Astrocyte of the hippocampus (primary cell): ENCODE data around the gene ABCA3.
"Not testable (repeated sequence)": the region's sequence is repeated elsewhere in the genome, so short reads cannot be mapped to it uniquely, and the experiment has no call there.

Experiments
- DNase-seq: peaks from one replicate; pipeline ENCODE4 v3.0.0; 2011; ENCODE audit warnings: low read depth, low spot score

ABCA3 gene

DNA sequence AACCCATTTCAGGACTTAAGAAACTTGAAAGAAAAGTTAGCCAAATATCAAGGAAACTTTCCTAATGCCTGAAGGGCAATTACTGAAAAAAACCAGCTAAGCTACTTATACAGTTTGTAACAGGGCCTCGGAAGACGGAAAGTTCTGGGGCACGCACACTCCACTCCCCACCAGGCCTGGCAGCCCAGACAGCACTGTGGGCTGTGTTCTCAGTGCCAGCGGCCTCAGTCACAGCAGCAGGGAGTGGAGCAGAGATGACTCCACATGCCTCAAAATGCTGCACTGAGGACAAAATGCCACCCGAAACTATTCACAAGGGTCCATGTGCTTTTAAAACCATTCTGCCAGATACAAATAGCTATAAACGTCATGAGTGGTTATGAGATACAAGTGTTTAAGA, 82.8 kb downstream of the ABCA3 start:
- no peak for DNase-seq

DNA sequence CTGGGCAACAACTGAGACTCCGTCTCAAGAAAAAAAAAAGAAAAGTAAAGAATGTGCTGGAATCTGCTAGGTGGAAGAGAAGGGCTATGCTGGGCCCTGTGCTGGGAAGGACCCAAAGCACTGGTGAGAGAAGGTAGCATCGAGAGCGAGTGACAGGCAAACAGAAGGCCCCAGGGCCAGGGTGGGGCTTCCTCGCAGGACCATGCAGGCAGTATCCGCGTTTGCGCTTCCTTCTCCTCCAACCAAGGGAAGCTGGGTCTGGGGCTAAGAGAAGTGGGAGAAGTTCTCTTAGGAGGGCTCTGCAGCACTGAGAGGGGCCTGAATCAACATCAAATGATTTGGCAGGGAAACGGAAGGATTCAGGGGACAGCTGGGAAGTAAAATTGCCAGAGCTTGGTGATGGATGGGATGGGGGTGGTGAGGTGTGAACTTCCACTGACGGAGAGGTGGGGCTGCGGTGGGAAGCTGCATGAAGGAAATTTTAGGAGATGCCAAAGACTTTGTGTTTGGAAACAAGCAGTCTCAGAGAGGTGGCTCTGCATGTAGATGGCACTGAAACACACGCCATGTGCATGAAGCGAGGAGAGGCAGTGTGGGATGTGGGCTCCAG, 83.9 kb downstream of the ABCA3 start:
- no peak for DNase-seq

DNA sequence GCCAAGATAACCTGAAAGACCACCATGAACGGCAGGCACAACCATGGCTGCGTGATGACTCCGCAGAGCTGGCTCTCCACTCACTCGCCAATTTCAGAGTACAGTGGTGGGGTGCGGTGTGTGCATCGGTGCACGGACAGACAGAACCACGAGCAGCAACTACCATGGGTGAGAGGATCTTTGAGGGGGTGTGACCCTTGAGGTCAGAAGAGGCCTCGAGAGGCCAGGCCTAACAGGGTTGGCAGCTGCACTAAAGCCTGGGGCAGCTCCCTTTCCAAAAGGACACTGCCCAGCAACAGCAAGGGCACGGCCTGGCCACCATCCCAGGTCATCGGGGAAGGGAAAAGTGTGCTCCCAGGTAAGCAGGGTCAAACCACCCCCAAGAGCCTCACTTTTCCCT, 87.2 kb downstream of the ABCA3 start:
- no peak for DNase-seq

DNA sequence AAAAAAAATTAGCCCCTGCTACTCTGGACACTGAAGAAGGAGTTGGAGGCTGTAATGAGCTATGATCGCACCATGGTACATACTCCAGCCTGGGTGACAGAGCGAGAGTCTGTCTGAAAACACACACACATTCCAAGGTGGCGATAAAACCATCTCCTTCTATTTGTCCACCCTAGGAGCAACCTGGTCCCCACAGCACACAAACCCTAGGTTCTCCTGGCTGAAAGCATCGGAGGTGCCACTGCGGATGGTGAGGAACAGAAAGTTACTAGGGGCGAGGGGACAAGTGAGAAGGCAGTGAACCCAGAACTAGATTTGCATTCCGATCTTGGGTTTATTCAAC, 87.8 kb downstream of the ABCA3 start:
- DNase-seq = no peak

DNA sequence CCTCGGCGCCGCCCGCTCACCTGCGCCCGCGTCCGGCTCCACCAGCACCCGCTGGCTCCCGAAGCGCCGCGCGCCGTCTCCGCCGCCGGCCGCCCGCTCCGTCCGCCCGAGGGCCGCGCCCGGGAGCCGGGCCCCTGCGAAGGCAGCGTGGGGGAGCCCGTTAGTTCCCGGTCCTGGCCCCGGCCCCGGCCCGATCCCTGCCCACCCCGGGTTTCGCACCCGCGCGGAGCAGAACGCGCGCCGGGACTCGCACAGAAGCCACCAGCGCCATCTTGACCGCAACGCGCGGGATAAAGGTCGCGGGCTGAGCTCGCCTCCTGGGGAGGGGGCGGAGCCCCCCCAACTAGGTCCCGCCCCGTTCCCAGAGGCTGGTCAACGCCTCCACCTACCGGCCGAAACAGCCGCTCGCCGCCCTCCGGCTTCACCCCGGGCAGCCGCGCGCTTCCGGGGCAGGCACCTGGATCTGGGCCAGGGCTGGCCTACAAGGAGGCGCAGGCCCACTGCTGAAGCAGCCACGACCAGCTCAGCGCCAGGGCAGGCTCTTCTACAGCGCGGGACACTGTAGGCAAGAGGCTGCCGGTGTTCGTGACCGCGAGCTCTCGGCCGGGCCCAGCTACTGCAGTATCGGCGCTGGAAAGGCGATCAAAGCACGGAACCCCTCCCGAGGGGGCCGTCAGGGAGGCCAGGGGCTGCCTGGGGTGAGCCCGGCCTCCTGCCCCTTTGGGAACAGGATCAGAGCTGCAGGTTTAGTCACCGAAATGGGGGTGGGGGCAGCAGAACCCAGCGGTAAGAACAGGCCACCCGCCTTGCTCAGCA, 89.0 kb downstream of the ABCA3 start, which contains the start of gene ECI1:
ECI1 (minus strand) TSS at position 292 of the 816 bp plus-strand sequence; CDS start at position 271, 21 bp downstream.
- peak; percentile 98 for DNase-seq

DNA sequence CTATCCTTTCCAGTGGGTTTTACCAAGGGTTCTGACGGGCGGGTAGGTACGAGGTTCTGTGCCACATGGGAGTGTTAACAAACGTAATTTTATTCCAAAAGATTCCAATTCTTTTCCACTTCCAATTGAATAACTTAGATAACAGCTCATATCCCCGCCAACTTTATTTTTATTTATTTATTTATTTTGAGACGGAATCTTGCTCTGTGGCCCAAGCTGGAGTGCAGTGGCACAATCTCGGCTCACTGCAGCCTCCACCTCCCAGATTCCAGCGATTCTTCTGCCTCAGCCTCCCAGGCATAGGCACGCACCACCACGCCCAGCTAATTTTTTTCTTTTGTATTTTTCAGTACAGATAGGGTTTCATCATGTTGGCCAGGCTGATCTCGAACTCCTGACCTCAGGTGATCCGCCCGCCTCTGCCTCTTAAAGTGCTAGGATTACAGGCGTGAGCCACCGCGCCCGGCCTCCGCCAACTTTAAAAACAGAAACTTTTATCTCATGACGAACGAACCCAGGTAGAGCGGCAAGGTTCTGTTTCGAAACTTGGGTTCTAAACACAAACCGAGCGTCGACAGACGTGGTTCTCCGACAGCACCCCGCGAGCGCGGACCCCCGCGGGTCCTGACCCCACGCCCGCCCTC, 89.8 kb downstream of the ABCA3 start:
- no peak for DNase-seq

DNA sequence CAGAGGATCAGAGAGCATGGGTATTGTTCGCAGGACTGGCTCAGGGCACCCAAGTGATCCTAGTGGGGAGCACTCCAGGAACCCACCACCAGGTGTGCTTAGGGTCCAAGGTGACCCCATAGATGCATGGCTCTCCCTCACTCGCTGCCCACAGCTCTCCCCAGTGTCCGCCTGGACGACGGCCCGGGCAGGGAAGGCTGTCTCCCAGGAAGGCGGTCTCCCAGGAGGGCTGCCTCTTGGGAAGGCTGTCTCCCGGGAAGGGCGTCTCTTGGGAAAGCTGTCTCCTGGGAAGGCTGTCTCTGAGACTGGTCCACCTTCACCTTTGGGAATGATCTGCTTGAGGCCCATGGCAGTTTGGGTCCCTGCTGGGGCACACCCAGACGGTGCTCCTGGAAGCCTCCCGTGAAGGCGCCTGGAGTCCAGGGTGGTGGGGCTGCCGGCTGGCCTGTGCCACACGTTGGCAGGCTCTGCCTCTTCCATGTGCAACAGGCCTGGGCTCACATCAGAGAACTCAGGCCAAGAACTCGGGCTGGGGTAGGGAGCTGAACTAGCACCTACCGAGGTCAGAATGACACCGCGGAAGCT, 94.1 kb downstream of the ABCA3 start:
- no peak for DNase-seq

DNA sequence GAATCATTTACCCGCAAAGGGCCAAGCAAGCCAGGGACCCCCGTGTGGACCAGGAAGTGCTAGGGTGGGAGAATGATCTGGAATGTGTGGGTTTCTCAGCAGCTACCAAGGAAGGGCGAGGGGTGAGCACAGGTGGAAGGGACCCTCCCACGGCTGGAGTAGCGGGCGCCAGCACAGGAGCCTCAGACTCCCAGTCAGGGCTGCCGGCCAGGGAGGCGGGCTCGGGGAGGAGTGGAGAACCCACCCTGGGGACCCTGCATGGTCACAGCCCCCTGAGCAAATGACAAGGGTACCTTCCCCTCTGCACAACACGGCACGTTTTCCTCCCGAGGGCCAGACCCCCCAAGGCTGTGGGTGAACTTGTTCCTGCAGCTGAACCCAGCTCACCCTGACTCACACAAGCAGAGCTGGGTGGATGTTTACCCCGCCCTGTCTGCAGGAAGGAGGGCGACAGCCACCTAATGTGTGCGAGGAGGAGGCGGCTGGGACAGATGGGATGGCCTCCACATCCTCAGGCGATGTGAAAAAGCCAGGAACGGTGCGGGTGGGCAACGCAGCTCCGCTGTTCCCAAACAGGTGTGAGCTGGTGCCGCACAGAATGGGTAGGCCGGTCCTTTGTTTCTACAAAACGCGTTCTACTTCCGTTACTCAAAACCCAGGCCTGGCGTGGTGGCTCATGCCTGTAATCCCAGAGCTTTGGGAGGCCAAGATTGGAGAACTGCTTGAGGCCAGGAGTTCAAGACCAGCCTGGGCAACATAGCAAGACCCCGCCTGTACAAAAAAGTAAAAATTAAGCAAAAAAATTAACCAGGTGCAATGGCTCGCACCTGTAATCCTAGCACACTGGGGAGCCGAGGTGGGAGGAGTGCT, 95.4 kb downstream of the ABCA3 start:
- DNase-seq = no peak

DNA sequence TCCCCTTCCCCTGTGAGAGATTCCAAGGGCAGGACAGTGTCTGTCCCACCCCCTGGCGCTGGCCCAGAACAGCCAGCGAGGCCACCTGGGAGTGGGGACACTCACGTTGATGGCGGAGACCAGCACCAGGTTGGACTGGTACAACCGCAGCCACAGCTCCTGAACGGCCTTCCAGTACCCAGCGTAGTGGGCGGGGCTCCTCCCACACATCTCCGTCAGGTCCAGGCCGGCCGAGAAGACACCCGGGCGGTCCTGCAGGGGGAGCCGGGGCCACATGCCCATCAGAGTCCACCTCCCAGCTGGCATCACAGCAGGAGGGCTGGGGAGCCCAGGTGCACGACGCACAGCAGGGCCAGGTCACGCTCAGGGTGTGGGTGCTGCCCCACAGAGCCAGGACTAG, 96.2 kb downstream of the ABCA3 start:
- DNase-seq = no peak

DNA sequence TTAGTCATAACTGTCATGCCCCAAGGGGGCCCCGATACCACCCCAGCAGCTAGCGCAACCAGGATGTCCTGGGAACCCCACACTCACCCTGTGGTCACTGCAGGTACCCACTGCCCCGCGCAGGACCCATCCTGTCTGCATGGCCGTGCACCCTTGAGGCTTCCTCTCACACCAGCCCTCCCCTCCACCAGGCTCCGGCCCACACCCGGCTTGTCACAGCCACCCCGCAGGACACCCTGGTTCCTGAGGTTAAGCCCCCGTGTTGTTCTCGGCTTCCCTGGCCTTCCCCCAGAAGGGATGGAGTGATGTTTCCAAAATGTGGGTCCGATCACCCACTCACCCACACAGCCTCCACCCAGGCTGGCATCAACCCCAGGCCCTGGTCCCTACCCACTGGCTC, 96.7 kb downstream of the ABCA3 start:
- DNase-seq = no peak

DNA sequence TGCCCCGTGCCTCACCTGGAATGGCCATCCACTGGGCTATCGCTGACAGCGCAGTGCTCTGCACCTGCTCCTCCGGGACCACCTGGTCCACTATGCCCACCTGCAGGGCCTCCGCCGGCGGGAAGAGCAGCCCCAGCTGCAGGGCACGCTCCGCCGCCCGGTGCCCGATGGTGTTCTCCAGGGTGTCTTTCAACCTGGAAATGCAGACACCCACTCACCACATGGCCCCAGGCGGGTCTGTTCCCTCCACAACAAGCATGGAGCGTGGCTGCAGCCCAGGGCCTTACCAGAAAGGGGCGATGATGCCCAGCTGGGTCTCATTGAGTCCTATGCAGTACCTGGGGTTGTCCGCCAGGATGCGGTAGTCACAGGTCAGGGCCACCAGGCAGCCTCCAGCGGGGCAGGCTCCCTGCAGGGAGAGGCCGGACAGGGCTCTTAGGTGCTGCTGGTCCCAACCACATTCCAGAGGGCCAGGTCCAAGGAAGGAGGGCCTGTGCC, 97.4 kb downstream of the ABCA3 start:
- no peak for DNase-seq

DNA sequence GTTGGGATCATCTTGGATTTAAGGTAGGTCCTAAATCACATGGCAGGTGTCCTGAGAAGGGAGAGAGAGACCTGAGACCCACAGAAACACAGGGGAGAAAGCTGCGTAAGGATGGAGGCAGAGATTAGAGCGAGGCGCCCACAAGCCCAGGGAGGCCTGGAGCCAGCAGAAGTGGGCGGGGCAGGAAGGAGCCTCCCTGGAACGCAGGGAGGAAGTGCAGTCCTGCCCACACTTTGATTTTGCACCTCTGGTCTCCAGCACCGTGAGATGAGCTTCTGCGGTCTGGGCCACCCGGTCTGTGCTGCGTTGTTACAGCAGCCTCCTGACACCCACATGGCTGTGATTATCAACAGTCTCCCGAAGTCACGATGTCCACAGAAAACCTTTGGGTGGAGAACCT, 97.9 kb downstream of the ABCA3 start:
- no peak for DNase-seq

DNA sequence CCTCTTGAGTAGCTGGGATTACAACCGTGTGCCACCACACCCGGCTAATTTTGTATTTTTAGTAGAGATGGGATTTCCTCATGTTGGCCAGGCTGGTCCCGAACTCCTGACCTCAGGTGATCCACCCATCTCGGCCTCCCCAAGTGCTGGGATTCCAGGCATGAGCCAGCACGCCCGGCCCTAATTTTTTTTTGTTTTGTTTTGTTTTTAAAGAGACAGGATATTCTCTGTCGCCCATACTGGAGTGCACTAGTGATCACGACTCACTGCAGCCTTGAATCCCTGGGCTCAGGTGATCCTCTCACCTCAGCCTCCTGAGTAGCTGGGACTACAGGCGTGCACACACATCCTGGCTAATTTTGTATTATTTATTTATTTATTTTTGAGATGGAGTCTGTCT, 100.2 kb downstream of the ABCA3 start:
- not testable (repeated sequence) for DNase-seq

DNA sequence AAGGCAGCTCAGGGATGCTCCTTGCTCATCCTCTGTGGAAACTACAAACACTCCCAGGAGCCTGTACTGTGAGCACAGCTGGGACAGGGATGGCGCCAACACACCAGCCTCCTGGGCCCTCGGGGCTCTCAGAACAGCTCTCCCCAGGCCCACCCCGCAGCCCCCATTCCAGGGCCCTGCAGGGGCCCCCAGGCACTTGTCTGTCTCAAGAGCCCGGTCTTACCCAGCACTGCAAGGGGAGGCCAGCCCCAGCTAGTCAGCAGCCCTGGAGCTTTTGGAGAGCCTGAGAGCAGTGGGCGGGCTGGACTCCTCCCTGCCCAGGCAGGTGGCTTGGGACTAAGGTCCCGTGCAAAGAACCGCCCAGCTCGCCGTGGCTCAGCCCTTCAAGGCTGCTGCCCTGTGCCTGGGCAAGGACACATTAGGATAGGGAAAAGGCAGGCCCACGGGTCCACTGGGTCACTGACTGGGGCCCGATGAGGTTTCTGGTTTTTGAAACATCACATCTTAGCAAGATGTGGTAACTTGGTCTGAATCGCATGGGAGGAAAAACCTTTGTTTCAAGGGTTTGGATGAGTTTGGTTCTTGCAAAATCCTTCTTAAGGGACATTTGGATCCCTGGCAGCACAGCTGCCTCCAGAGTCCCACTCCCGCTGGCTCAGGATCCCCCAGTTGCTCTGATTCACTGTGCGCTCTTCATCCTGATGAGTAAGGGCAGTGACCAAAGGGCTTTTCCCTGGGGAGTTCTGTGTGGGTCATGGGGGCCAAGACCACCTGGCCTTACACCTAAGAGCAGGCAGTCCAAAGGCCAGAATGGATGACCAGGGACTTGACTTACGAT, 101.5 kb downstream of the ABCA3 start:
- DNase-seq = no peak

DNA sequence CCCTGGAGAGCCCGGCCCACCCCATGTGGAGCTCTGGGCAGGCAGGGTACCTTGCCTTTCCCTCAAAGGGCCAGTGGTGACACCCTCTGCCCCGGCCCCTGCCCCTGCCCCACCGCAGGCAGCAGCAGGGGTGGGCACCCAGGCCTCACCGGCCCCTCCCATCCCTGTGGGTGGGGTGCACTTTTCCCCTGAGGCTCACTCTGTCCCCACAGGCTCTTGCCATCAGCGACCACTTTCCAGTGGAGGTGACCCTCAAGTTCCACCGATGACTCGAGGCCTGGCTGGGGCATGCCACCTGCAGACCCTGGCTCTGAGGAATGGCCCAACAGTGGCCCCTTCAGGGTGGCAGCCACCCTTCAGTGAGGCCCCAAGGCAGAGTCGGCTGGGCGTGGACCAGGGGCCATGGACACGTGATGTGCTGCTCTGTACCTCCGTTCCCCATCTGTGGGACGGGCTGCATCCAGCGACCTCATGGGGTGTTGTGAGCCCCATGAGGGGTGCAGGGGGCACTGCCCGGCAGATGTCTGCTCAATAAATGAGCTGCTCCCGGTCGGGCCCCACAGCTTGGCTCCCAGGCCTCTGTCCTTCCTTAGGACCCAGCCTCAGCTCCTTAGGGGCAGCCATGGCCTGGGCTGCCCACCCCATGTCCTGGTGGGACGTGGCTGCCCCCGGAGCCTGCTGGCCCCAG, 102.2 kb downstream of the ABCA3 start:
- no peak for DNase-seq

DNA sequence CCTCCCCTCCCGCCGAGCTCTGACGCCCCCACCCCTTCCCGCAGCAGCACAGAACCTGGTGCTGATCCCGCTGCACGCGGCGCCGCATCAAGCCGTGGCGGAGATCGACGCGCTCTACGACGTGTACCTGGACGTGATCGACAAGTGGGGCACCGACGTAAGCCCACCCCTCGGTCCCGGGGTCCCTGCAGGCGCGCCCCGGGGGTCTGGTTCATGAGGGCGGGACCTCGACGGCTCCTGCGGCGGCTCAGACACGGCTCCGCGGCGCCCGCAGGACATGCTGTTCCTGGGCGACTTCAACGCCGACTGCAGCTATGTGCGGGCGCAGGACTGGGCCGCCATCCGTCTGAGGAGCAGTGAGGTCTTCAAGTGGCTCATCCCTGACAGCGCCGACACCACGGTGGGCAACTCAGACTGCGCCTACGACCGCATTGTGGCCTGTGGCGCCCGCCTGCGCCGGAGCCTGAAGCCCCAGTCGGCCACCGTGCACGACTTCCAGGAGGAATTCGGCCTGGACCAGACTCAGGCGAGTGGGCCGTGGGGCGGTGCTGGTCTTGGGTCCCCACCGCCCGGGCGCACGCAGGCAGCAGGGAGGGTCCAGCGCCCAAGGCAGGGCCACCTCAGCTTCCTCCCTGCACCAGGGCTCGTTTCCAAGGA, 102.9 kb downstream of the ABCA3 start:
- DNase-seq = peak; percentile 43

DNA sequence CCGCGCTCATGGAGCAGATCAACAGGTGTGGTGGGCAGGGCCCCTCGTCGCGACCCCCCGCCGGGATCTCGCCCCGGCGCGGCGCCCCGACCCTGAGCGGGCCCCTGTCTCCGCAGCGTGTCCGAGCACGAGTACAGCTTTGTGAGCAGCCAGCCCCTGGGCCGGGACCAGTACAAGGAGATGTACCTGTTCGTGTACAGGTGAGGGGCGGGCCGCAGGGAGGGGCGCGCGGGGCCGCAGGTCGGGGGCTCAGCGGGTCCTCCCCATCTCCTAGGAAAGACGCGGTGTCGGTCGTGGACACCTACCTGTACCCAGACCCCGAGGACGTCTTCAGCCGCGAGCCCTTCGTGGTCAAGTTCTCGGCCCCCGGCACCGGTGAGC, 103.4 kb downstream of the ABCA3 start:
- DNase-seq = no peak

DNA sequence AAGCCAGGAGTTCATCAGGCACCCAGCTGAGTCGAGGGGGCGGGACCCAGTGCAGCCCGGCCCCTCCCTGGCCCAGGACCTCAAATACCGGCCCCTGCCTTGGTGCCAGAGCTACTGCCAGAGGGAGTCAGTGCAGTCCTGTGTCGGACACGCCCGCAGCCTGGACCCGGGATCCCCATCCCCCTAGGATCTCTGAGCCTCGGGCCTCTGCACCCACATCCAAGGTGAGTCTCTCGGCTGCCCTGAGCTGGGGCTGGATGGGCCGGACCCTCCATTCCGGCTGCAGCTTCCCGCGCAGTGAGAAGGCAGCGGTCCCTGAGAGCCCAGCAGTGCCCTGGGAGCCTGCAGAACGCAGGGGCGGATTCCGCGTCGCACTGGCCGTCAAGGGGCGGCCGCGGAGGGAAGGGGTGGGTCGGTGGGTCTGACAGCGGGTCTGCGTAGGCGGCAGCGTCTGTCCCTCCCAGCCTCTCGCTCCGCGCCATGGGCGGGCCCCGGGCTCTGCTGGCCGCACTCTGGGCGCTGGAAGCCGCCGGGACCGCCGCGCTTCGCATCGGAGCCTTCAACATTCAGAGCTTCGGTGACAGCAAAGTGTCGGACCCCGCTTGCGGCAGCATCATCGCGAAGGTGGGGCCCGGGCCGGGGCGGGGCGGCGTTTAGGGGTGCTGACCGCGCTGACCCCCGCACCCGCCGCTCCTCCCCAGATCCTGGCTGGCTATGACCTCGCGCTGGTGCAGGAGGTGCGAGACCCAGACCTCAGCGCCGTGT, 104.0 kb downstream of the ABCA3 start, which contains the start of gene DNASE1L2:
DNASE1L2 (plus strand) TSS at position 108 of the 765 bp plus-strand sequence; CDS start at position 481, 373 bp downstream.
- peak; percentile 57 for DNase-seq
